NCI-H2107 treated with DMSO at 0.1 percent for 48 hours (cell line): ENCODE measurements around the gene HMGCS2.
"Not testable (repeated sequence)": the region's sequence is repeated elsewhere in the genome, so short reads cannot be mapped to it uniquely, and the experiment has no call there.

Experiments
- DNase-seq: peaks from one replicate; lab custom pipeline; 2025; ENCODE audit not compliant: unreplicated experiment; lab: John Stamatoyannopoulos, UW

The HMGCS2 gene

DNA sequence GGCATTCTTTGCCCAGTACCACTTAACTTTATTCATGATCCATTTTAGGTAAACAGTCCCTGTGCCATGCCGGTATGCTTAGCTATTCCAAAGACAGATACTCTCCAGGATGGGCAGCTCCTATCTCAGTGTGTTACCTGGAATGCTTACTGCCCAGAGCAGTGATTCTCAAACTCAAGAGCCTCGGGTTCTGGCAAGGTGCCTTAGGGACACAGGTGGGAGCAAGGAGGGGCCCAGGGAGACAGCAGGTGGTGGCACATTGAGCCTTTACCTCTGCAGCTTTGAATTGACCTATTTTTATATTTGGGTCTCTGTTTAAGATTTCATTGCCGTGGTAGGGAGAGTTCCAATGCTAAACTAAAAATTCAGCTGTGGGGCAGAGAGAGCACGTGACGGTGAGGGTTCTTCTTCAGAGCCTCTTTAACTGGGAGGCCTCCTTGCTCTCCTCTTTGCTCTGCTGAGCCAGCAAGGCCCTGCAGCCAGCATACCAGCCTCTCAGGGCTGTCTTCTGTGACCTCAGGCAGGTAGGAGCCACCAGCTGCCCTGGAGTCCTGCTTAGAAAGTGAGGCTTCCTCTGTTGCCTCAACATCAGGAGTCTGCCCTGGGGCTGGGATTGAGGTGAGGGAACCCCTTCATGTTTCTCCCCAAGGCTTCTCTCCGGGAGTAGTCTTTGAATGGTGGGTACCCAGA lies 36.8 kb downstream of the HMGCS2 start:
- no peak for DNase-seq

GRCh38 chr1:119731060-119731459 lies 37.6 kb downstream of the HMGCS2 start:
- no peak for DNase-seq

GRCh38 chr1:119729044-119729443 lies 39.7 kb downstream of the HMGCS2 start:
- no peak for DNase-seq

- no peak for DNase-seq
Measured at GRCh38 chr1:119727991-119728390, 40.7 kb downstream of the HMGCS2 start.

- DNase-seq: no peak
Measured at GRCh38 chr1:119725626-119726025, 43.1 kb downstream of the HMGCS2 start.

GRCh38 chr1:119724611-119725218 lies 44.0 kb downstream of the HMGCS2 start:
- DNase-seq: no peak

DNA sequence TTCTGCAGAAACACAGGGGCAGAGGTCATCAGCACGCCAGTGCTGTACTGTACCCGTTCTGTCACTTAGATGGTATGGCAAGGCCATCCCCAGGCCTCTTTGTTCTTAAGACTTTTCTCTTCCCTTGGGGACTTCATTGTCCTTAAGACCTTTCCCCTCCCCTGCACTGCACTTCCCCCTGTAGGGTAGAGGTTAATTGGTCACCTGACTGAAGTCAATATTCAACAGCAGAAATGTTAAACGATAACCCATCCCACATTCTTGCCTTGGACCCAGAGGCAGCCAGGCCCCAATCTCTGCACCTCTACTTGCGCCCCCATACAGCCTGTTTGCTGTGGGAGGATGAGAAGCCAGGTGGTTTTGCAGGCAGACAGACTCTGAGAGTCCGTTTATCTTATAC lies 46.8 kb downstream of the HMGCS2 start:
- DNase-seq: no peak

GRCh38 chr1:119720866-119721440 lies 47.8 kb downstream of the HMGCS2 start:
- no peak for DNase-seq

- DNase-seq: no peak
Measured at GRCh38 chr1:119718972-119719371, 49.7 kb downstream of the HMGCS2 start.

DNA sequence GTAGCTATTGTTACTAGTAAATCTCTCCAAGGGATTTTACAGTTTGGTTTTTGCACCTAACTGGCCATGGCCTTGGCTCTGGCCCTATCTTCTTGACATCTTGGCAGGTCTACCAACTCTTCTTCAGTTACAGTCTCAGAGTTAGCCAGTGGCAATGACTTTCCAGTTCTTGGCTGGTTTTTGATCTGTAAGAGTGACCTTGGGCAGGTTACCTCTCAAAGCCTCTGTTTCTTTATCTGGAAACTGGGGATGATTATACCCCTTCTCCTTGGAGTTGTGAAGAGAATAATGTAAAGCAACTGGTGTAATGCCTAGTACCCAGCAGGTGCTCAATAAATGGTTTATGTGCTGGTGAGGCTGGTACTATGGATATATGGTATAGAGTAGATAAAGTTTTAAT lies 50.3 kb downstream of the HMGCS2 start:
- DNase-seq: no peak

- no peak for DNase-seq
Measured at GRCh38 chr1:119715542-119715941, 53.2 kb downstream of the HMGCS2 start.

GRCh38 chr1:119714583-119714982 lies 54.1 kb downstream of the HMGCS2 start:
- no peak for DNase-seq

DNA sequence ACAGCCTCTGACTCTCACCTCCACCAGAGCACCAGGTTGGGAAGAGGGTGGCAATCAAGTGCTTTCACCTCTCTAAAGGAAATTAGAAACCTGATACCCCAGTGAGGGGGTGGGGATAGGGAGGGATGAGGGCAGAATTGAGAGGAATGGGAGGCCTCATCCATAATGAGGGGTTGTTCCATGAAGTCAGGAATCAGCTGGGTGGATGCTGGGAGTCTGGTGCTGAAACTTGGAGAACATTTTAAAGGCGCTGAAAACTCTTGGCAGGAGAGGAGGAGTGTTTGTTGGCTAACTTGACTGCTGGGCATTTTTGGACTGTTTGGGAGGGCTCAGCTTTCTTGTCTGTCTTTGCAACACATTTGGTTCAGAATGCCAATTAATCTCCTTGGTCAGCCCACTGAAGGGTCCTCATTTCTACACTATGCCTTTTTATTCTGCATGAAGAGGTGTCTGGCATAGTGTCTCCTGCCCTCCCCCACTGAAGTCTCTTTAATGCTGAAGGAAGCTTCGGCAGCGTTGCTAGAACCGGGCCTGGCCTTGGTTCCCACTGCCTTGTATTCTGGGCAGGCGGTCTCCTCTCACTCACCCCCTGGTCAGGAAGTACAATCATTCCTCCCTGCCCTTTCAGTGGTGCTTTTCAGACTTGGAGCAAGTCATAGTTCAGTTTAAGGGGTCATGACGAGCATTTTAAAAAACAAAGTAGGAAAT lies 54.8 kb downstream of the HMGCS2 start:
- DNase-seq: peak; percentile 49

- peak; percentile 40 for DNase-seq
Measured at GRCh38 chr1:119713039-119713748, 55.5 kb downstream of the HMGCS2 start.

DNA sequence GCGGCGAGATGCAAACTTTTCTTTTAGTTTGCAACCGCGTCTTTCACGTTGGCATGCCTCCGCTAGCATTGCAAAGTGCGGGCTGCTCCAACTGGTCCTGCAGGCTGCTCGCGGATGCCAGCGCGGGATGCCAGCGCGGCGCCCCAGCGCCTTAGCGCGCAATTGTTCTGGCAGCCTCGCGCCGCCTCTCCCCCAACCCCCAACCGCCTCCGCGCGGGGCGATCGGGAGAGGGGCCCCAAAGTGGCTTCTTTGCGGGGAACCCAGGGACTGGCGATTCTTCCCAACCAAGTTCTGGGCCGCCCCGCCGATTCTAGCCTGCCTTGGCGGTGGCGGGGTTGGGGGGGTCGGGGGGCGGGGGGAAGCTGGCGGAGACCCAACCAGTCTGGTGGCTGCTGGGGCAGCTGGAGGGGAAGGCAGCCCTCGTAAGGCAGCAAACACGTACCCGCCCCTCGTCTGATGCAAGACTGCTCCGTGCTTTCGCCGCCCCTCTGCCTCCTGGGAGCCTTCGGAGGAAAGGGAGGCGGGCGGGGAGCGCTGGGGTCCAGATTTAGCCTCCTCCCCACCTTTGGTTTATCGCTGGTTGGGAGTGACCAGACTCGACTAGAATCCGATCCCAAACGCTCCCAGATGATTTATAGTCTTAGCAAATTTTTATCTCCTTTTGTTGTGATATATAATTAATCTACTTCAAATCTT lies 56.2 kb downstream of the HMGCS2 start:
- DNase-seq: peak; percentile 72

DNA sequence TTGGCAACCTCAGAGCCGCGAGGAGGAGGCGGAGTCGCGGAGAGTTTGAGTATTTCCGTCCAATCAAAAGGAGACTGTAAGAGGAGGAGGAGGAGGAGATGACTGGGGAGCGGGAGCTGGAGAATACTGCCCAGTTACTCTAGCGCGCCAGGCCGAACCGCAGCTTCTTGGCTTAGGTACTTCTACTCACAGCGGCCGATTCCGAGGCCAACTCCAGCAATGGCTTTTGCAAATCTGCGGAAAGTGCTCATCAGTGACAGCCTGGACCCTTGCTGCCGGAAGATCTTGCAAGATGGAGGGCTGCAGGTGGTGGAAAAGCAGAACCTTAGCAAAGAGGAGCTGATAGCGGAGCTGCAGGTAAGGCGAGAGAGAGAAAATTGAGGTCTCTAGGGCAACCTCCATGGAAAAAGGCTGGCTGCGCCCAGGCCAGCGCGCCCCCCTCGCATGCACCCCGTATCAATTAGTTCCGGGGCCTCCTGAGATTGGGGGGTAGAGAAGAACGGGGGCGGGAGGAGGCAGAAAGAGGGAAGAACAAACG lies 56.8 kb downstream of the HMGCS2 start, which contains the start of gene PHGDH:
Gene PHGDH, plus strand, starts transcription at position 131 of the 538 bp plus-strand sequence. Its CDS starts 89 bp downstream, at position 220.
- DNase-seq: peak; percentile 96

DNA sequence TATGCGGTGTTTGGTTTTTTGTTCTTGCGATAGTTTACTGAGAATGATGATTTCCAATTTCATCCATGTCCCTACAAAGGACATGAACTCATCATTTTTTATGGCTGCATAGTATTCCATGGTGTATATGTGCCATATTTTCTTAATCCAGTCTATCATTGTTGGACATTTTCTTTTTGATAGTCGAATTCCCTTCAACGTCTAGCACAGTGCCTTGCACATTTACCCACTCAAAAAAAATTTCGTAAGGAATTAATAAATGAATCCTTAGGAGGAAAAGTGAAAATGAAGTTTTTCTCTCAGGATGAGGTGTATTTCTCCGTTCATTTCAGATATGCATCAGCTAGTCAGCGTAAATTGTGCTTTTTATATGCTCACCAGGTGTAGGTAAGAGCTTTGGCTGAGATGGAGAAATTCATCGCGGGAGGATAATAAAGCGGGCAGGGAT lies 57.3 kb downstream of the HMGCS2 start:
- DNase-seq: not testable (repeated sequence)

DNA sequence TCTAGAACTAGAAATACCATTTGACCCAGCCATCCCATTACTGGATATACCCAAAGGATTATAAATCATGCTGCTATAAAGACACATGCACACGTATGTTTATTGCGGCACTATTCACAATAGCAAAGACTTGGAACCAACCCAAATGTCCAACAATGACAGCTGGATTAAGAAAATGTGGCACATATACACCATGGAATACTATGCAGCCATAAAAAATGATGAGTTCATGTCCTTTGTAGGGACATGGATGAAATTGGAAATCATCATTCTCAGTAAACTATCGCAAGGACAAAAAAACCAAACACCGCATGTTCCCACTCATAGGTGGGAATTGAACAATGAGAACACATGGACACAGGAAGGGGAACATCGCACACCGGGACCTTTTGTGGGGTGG lies 62.1 kb downstream of the HMGCS2 start:
- not testable (repeated sequence) for DNase-seq

DNA sequence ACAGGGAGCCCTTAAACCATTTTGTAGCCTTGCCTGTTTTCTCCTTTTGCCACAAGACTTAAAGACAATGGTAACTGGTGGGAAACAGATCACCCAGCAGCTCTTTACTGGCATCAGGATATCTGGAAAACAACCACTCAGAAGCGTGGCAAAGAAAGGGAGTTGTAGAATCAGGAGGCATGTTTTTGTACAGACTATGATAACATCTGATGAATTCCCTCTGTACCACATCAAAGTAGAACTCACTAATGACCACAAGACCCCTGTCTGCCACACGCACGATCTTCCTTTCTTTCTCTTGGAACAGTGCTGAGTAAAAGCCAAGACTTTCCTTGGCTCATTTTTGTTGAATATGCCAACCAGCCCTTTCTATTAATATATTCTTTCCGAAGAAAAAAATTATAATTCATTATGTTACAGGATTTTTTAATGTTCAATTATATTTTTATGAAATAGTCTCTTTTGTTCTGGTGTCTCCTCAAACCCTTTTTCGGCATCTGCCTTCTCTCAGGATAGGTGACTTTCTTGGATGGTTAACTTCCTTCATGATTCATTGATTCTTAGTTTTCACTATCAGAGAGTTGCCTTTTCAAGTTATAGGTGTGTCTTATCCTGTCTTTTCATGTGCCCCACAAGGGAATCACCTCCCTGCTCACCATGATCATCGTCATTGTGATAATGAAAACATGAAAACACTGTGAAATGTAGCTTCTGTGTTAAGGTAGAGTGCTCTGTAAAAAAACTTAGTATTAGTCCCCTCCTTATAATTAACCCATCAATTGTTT lies 64.8 kb downstream of the HMGCS2 start:
- no peak for DNase-seq
